SH-SY5Y (cell line): Measurements from ENCODE around the gene NAALADL2.

Experiments
- GATA2 ChIP-seq: IDR thresholded peaks from 2 replicates; pipeline ENCODE4 v1.6.1; 2011; ENCODE audit warnings: mild to moderate bottlenecking, low read depth, low read length
- GATA3 ChIP-seq: IDR thresholded peaks from 2 replicates; pipeline ENCODE4 v1.6.1; 2011; ENCODE audit warnings: low read depth, mild to moderate bottlenecking, low read length, moderate library complexity

NAALADL2 gene

GRCh38 chr3:174859114-174859735, at the start of gene NAALADL2:
NAALADL2 (plus strand) TSS chr3:174859334.
- TF ChIP-seq GATA2: no peak
- no peak for TF ChIP-seq GATA3

GRCh38 chr3:174810254-174810653, 48.9 kb upstream of the NAALADL2 start:
- TF ChIP-seq GATA2 (no peak), GATA3 (no peak)

DNA sequence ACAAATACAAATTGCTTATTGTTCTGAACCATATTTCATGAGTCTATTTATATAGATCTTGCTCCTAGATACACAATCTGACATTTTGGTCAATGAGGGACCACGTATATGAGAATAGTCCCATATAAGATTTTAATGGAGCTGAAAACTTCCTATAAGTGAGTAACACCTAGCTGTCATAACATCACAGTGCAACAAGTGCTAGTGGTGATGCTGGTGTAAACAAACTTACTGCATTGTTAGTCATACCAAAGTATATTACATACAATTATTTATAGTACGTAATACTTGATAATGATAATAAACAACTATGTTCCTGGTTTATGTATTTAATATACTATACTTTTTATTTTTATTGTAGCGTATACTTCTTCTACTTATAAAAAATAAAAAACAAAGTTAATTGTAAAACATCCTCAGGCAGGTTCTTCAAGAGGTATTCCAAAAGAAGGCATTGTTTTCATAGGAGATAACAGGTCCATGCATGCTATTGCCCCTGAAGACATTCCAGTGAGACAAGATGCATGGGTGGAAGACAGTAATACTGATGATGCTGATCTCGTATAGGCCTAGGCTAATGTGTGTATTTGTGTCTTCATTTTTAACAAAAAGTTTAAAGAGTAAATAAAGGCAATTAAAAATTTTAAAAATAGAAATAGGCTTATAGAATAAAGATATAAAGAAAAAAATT, 46.8 kb upstream of the NAALADL2 start:
- TF ChIP-seq GATA3 (no peak), GATA2 (no peak)

DNA sequence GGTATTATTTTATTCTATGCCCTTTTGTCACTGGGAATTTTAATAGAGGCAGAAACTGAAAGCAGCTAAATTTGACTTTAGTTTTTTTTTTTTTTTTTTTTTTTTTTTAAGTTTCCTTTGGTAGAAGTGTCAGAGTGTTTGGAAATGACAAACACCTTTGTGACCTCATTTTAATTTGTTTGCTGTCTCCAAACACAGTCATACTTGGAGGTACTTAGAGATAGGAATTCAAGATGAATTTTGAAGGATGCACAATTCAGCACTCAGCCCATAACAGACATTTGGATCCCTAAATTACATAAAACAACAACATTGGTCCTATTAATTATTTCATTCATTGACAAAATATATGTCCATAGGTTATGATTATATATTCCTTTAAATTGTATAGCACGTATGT, 43.4 kb upstream of the NAALADL2 start:
- TF ChIP-seq GATA3: no peak
- TF ChIP-seq GATA2: no peak

DNA sequence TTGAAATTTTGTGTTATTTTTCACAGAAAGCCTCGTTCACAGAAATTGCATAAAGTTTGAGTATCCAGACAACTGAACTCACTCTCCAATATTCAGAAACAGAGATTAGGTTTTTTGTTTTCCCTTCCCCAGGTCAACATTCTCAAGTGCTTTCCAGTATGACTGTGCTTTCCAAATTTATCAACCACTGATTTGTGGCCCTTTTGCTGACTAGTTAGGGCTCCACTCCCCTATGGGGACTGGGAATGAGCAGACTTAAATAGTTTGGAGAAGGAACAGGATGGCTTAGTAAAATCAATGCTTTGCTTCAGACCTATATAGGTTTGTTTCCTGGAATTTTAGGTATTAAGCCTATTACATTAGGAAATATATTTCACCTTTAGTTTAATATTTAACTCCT, 38.2 kb upstream of the NAALADL2 start:
- TF ChIP-seq GATA3 (no peak), GATA2 (no peak)

DNA sequence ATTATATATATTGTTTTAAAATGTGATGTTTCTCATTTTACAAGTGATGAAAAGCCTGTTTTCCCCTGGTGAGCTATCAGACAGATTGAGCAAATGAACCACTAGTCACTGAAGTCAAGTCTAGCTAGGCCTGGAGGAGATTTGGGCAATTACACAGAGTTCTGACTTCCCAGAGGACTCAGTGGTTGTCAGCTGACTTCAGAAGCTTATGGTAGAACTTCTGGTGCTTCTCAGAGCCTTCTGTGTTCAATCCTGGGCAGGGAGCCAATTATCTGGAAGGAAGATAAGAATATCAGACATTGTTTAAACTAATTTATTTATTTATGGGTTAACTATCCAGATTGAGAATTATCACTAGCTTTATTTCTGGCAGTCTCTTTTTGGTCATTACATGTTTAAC, 37.7 kb upstream of the NAALADL2 start:
- no peak for TF ChIP-seq GATA3
- TF ChIP-seq GATA2: no peak

GRCh38 chr3:174822320-174822719, 36.8 kb upstream of the NAALADL2 start:
- TF ChIP-seq GATA3 (no peak), GATA2 (no peak)

DNA sequence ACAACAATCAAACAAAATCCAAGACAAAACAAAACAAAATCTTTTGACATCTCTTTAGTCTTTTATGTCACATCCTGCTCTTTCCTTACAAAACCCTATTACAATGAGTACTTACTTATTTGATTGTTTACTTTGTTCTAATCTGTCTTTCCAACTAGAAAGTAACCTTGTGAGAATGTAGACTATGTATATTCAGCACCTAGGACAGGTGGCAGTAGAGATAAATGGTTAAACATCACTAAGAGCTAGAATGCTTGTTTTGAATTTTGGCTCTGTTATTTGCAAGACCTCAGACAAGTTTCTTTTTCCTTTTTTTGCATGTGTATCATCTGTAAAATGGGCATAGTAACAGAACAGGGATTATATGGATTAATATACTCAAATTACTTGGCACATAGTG, 33.1 kb upstream of the NAALADL2 start:
- TF ChIP-seq GATA2: no peak
- no peak for TF ChIP-seq GATA3

DNA sequence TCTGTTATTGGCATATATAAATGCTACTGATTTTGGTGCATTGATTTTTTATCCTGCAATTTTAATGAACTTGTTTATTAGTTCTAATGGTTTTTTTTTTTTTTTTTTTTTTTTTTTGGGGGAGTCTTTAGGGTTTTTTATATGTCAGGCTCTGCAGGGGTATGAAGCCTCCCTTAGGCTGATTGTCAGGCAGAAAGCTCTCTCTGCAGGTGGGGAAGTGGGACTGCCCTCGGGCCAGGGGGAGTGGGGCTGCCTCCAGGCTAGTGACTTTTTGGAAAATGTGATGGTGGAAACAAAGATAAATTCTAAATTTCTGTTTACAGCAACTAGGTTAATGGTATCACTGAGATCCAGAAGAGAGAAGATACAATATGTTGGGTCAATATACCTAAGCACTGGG, 14.4 kb upstream of the NAALADL2 start:
- TF ChIP-seq GATA2 (no peak), GATA3 (no peak)

DNA sequence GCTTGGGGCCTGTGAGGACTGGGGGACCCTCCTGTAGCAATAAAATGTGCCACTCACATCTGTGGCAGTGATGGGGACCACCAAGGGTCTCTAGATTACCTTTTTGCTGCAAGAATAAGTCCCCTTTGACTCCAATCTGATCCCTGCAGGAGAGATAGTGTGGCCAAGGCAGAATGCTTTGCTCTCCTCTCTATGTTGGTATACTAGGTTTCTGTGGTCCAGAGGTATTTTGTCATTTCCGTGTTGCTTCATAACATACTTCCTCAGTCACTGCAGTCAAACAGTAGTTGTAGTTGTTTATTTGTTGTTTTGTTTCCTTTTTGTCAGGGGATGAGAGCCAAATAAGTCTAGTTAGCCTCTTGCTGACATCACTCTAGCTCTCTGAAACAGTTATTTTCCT, 13.1 kb upstream of the NAALADL2 start:
- TF ChIP-seq GATA3: no peak
- TF ChIP-seq GATA2: no peak

DNA sequence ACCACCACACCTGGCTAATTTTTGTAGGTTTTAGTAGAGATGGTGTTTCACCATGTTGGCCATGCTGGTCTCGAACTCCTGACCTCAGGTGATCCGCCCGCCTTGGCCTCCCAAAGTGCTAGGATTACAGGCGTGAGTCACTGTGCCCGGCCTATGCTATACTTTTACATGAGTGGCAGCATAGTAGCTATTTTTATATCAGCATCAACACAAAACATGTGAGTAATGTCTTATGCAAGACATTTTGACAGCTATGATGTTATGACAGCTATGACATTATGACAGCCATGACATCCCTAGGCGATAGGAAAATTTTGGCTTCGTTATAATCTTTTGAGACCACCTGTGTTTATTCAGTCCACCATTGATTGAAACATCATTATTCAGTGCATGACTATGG, 4.1 kb upstream of the NAALADL2 start:
- TF ChIP-seq GATA2: no peak
- TF ChIP-seq GATA3: no peak

DNA sequence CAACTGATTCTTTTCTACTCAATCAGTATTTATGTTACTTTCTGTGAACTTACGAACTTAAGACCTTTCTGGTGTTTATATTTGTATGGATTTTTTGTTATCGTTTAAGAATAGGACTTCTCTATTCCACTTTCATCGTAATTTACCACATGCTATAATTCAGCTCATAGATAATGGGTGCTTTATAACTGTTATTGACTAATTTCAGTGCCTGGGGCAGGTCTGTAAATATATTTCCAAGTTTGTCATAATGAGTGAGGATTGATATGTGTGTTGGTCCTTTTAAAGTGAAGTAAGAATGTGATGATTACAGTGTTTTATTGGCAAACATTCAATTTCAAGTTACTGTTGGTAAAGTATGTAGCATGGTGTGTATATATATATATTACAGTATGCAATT, 1.8 kb upstream of the NAALADL2 start:
- TF ChIP-seq GATA3 (no peak), GATA2 (no peak)

DNA sequence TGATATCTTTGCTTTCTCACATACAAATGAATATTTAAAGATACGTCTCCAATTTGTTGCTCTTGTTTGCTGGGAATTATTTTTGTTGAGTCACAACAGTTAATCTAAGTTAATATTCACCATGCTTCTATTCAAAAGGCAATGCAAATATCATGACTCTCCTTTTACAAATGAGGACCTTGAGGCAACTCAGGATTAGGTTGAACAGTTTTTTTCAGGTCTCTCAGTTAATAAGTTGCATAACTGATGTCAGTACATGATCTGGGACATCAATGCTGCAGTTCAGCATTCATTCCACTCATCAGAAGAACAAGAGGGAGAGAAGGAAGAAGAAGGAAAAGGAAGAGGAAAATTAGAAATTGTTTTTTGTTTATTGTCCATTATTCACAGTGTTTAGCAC, 781 bp upstream of the NAALADL2 start:
- no peak for TF ChIP-seq GATA2
- TF ChIP-seq GATA3: no peak

DNA sequence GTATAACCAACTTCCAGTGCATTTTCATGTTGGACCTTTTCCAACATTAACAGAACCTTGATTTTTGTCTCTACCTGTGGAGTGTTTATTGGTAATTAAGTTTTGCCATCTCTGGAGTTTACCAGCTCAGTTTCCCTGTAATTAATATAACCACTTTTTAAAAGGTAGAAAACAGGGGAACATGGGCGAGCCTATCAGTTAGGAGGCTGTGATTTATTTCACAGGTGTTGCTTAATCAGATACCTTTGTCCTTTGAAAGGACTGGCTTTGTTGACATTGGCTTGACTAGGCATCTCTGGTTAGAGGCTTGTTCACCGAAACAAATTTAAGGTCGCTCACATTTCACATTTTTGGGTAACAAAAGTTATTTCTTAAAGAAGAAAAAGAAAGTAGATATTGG, 622 bp downstream of the NAALADL2 start:
- TF ChIP-seq GATA3 (no peak), GATA2 (no peak)

DNA sequence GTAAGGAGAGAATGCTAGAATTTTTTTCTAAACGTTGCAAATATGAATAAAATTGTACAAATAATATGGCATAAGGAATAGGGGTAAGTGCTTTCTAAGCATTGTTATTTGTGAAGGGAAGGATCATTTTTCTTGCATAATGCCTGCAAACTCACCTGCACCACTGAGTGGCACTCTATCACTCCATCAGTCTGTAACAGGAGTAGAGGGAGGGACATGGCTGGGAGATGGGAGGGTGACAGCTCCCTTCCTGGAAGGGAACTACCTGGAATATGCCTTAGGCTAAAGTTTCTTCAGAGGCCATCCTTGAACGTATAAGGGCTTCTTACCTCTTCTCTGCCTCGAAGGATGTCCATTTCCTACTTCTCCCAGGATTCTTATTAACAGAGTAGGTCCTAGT, 3.0 kb downstream of the NAALADL2 start:
- TF ChIP-seq GATA3 (no peak), GATA2 (no peak)
